HL-60 (cell line): ENCODE measurements around the gene SERINC2.
"Not testable (repeated sequence)": the region's sequence is repeated elsewhere in the genome, so short reads cannot be mapped to it uniquely, and the experiment has no call there.

Experiments used
- DNase-seq, 2 experiments: peaks; one replicate each; pipeline ENCODE4 v3.0.0-alpha.2; 2010 to 2020; ENCODE audit warnings: low read depth in 1 of 2, low spot score in 1 of 2
- H3K27ac ChIP-seq: fragments of 250-450 bp; sonication (Bioruptor Pico); replicated peaks from 2 replicates; pipeline ENCODE4 v1.5.1; 2020; ENCODE audit warnings: mild to moderate bottlenecking, moderate library complexity
- H3K27me3 ChIP-seq: fragments of 250-450 bp; sonication (Bioruptor Pico); 2 replicates; pipeline ENCODE4 v1.5.1; 2021; ENCODE audit warnings: mild to moderate bottlenecking, moderate library complexity; ENCODE audit not compliant: insufficient read depth, poor library complexity, severe bottlenecking
- H3K4me3 ChIP-seq: replicated peaks from 2 replicates; pipeline ENCODE4 v1.5.1; 2011; ENCODE audit warnings: mild to moderate bottlenecking, control low read depth, low read length; ENCODE audit not compliant: insufficient read depth
- CTCF ChIP-seq: IDR thresholded peaks from one replicate; pipeline ENCODE4 v1.5.1; 2011; ENCODE audit warnings: low read length, control low read depth, inconsistent platforms; ENCODE audit not compliant: insufficient read depth
- GABPA ChIP-seq: IDR thresholded peaks from 2 replicates; pipeline ENCODE4 v1.6.1; 2012; ENCODE audit warnings: low read depth
- POLR2AphosphoS5 ChIP-seq: IDR thresholded peaks from 2 replicates; pipeline ENCODE4 v1.6.1; 2012; ENCODE audit warnings: low read depth
- SPI1 ChIP-seq: IDR thresholded peaks from 2 replicates; pipeline ENCODE4 v1.6.1; 2012; ENCODE audit warnings: low read depth, mild to moderate bottlenecking, borderline replicate concordance
- TF ChIP-seq, protein P1 (sequence below): IDR thresholded peaks from 2 replicates; pipeline ENCODE4 v1.6.1; 2012; ENCODE audit warnings: low read depth; ENCODE audit not compliant: insufficient replicate concordance

SERINC2 gene

GRCh38 chr1:31428436-31429221, 15.6 kb downstream of the SERINC2 start:
- H3K27ac ChIP-seq: no peak overlapping the region
- no peaks in the 10 kb centered on the region for H3K27me3 ChIP-seq
- TF ChIP-seq POLR2AphosphoS5: no peak
- TF ChIP-seq, protein P1, sequence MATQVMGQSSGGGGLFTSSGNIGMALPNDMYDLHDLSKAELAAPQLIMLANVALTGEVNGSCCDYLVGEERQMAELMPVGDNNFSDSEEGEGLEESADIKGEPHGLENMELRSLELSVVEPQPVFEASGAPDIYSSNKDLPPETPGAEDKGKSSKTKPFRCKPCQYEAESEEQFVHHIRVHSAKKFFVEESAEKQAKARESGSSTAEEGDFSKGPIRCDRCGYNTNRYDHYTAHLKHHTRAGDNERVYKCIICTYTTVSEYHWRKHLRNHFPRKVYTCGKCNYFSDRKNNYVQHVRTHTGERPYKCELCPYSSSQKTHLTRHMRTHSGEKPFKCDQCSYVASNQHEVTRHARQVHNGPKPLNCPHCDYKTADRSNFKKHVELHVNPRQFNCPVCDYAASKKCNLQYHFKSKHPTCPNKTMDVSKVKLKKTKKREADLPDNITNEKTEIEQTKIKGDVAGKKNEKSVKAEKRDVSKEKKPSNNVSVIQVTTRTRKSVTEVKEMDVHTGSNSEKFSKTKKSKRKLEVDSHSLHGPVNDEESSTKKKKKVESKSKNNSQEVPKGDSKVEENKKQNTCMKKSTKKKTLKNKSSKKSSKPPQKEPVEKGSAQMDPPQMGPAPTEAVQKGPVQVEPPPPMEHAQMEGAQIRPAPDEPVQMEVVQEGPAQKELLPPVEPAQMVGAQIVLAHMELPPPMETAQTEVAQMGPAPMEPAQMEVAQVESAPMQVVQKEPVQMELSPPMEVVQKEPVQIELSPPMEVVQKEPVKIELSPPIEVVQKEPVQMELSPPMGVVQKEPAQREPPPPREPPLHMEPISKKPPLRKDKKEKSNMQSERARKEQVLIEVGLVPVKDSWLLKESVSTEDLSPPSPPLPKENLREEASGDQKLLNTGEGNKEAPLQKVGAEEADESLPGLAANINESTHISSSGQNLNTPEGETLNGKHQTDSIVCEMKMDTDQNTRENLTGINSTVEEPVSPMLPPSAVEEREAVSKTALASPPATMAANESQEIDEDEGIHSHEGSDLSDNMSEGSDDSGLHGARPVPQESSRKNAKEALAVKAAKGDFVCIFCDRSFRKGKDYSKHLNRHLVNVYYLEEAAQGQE: no peak
- TF ChIP-seq SPI1: no peak
- TF ChIP-seq GABPA: no peak
- no peak for TF ChIP-seq CTCF
- H3K4me3 ChIP-seq: no peak overlapping the region
- no peak for DNase-seq

GRCh38 chr1:31429583-31429982, 16.6 kb downstream of the SERINC2 start:
- no peak for TF ChIP-seq POLR2AphosphoS5
- no peak for DNase-seq
- Histone ChIP-seq H3K4me3 (no peak overlapping the region), H3K27me3 (no peaks in the 10 kb centered on the region), H3K27ac (no peak overlapping the region)

- not testable (repeated sequence) for H3K27ac ChIP-seq, H3K27me3 ChIP-seq, H3K4me3 ChIP-seq, DNase-seq
Observed at GRCh38 chr1:31431351-31432257, 18.6 kb downstream of the SERINC2 start.

DNA sequence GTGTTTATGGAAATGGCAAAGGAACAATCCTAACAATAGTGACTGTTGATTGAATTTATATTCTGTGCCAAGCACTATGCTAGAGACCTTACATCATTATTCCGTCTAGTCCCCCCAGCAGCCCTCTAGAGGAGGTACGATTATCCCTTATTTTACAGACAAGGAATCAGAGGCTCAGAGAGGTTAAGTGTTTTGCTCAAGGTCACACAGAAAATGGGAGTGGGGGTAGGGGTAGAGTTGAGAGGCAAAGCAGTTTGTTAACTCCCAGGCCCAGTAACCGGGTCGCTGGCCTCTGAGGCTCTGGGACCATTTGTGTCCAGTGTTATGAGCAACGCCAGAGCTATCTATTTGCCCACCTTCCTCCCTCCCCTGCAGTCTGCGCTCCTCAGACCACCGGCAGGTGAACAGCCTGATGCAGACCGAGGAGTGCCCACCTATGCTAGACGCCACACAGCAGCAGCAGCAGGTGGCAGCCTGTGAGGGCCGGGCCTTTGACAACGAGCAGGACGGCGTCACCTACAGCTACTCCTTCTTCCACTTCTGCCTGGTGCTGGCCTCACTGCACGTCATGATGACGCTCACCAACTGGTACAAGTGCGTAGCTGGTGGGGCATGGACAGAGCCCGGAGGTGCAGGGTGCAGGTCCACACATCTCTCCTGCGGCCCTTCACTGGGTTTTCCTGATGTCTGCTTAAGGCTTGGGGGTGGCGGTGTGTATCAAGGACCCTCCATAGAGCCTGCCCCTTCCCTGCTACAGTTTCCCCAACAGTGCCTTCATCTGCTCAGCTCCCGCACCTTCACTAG, 19.8 kb downstream of the SERINC2 start:
- DNase-seq: no peak
- Histone ChIP-seq H3K27me3 (no peaks in the 10 kb centered on the region), H3K27ac (no peak overlapping the region), H3K4me3 (no peak overlapping the region)
- TF ChIP-seq GABPA: no peak
- TF ChIP-seq POLR2AphosphoS5: no peak
- TF ChIP-seq, protein P1: no peak
- TF ChIP-seq CTCF: no peak
- no peak for TF ChIP-seq SPI1
